GM19240 (cell line): ENCODE results near the gene TOMM5.
"Not testable (repeated sequence)": the region's sequence is repeated elsewhere in the genome, so short reads cannot be mapped to it uniquely, and the experiment has no call there.

Source experiments
- DNase-seq: peaks from one replicate; pipeline ENCODE4 v3.0.0; 2011; ENCODE audit warnings: low spot score; ENCODE audit not compliant: insufficient read length

TOMM5 gene

GRCh38 chr9:37611961-37612360 lies 19.6 kb upstream of the TOMM5 start:
- no peak for DNase-seq

GRCh38 chr9:37611014-37611413 lies 18.6 kb upstream of the TOMM5 start:
- no peak for DNase-seq

GRCh38 chr9:37609735-37610397 lies 17.5 kb upstream of the TOMM5 start:
- DNase-seq = no peak

- DNase-seq = no peak
Measured at GRCh38 chr9:37608250-37608649, 15.9 kb upstream of the TOMM5 start.

- no peak for DNase-seq
Measured at GRCh38 chr9:37604296-37604695, 11.9 kb upstream of the TOMM5 start.

GRCh38 chr9:37602817-37603216 lies 10.4 kb upstream of the TOMM5 start:
- no peak for DNase-seq

- not testable (repeated sequence) for DNase-seq
Measured at GRCh38 chr9:37602061-37602460, 9.7 kb upstream of the TOMM5 start.

GRCh38 chr9:37596504-37596903 lies 4.1 kb upstream of the TOMM5 start:
- DNase-seq = no peak

- DNase-seq = no peak
Measured at GRCh38 chr9:37593883-37594448, 1.6 kb upstream of the TOMM5 start.

GRCh38 chr9:37587521-37587920 lies 4.9 kb downstream of the TOMM5 start:
- no peak for DNase-seq

- no peak for DNase-seq
Measured at GRCh38 chr9:37583522-37584121, 8.8 kb downstream of the TOMM5 start.

- DNase-seq = no peak
Measured at GRCh38 chr9:37582548-37583157, 9.7 kb downstream of the TOMM5 start.

- no peak for DNase-seq
Measured at GRCh38 chr9:37575921-37576721, 16.3 kb downstream of the TOMM5 start, which contains the start of gene FBXO10. FBXO10 (minus strand) TSS chr9:37576380; CDS start chr9:37541768, 34,612 bp downstream.

- no peak for DNase-seq
Measured at GRCh38 chr9:37575511-37575914, 16.9 kb downstream of the TOMM5 start.

- no peak for DNase-seq
Measured at GRCh38 chr9:37575001-37575400, 17.4 kb downstream of the TOMM5 start.

- no peak for DNase-seq
Measured at GRCh38 chr9:37574241-37574721, 18.1 kb downstream of the TOMM5 start.

GRCh38 chr9:37571282-37571681 lies 21.1 kb downstream of the TOMM5 start:
- DNase-seq = no peak

GRCh38 chr9:37566716-37567115 lies 25.7 kb downstream of the TOMM5 start:
- no peak for DNase-seq

GRCh38 chr9:37565661-37566618 lies 26.5 kb downstream of the TOMM5 start:
- DNase-seq = no peak

GRCh38 chr9:37564916-37565315 lies 27.5 kb downstream of the TOMM5 start:
- DNase-seq = no peak
